ENCODE measurements around the gene RHOG. TPM values are rescaled to one million over a fixed set of nuclear protein-coding genes. Genes with fewer than 3 reads are reported as not detected.
A peak's percentile ranks its signal among the peaks of the same experiment; 100 is the strongest.
"Not testable (repeated sequence)": the region's sequence is repeated elsewhere in the genome, so short reads cannot be mapped to it uniquely, and the experiment has no call there.

The RHOG gene
- total RNA-seq, 2 donors from 2014 or later = 10.9 to 15.8 TPM

- no peak for TF ChIP-seq CTCF (IDR thresholded peaks at IDR 0.05)
- no peak for TF ChIP-seq POLR2A (IDR thresholded peaks at IDR 0.05)
- Histone ChIP-seq H3K4me3 (no peak overlapping the region), H3K27ac (peak overlapping the region in 1 of 4 donors; percentile 91), H3K4me1 (peaks cover 33% of the 10 kb centered on the region), H3K27me3 (no peaks in the 10 kb centered on the region), H3K9me3 (no peaks in the 10 kb centered on the region), H3K36me3 (replicated peaks in 1 of 2; ENCODE audit: insufficient read depth in 1 of 2, low read depth in 2 of 2) (peaks cover 5% of the 10 kb centered on the region in 2 donors)
- ATAC-seq = no peak
- WGBS, 2 donors = 79 to 80% methylated on average over 8 of the region's 8 CpGs
- intact Hi-C loops (cut with DNase I) = no loop called here
- no peak for DNase-seq
These were observed 45.4 kb downstream of the RHOG start for GRCh38 chr11:3795131-3796001.

- not testable (repeated sequence) for ATAC-seq; H3K36me3 ChIP-seq (replicated peaks in 1 of 2; ENCODE audit: insufficient read depth in 1 of 2, low read depth in 2 of 2)
These were observed 46.4 kb downstream of the RHOG start for GRCh38 chr11:3794387-3794786.

GRCh38 chr11:3786781-3787428 is 53.9 kb downstream of the RHOG start:
- Histone ChIP-seq H3K4me1 (peaks cover 19% of the 10 kb centered on the region), H3K9me3 (no peaks in the 10 kb centered on the region), H3K36me3 (replicated peaks in 1 of 2; ENCODE audit: insufficient read depth in 1 of 2, low read depth in 2 of 2) (no peaks in the 10 kb centered on the region), H3K27ac (peak overlapping the region in 1 of 4 donors; percentile 23), H3K27me3 (no peaks in the 10 kb centered on the region), H3K4me3 (no peak overlapping the region)
- TF ChIP-seq POLR2A (IDR thresholded peaks at IDR 0.05) = no peak
- TF ChIP-seq CTCF (IDR thresholded peaks at IDR 0.05) = no peak
- DNase-seq = no peak
- no peak for ATAC-seq
- intact Hi-C loops (cut with DNase I) = no loop called here
- WGBS, 2 donors = 58 to 66% methylated on average over 8 of the region's 8 CpGs

More at GRCh38 chr11:3794387-3794786, 46.4 kb downstream of the RHOG start:
- H3K27ac ChIP-seq; H3K4me3 ChIP-seq; H3K27me3 ChIP-seq; intact Hi-C loops (cut with DNase I); DNase-seq; H3K9me3 ChIP-seq: not testable (repeated sequence)
- peaks cover 33% of the 10 kb centered on the region for H3K4me1 ChIP-seq
- WGBS, 2 donors = 91 to 97% methylated on average over 8 to 10 of the region's 10 CpGs

- DNase-seq (no peak), ATAC-seq (no peak)
- Histone ChIP-seq H3K9me3 (no peaks in the 10 kb centered on the region), H3K4me3 (no peak overlapping the region), H3K27me3 (no peaks in the 10 kb centered on the region), H3K36me3 (replicated peaks in 1 of 2; ENCODE audit: insufficient read depth in 1 of 2, low read depth in 2 of 2) (peaks cover 2 to 6% of the 10 kb centered on the region in 2 donors), H3K27ac (no peak overlapping the region), H3K4me1 (peaks cover 19% of the 10 kb centered on the region)
- intact Hi-C loops (cut with DNase I) = no loop called here
- 79 to 97% methylated on average over 4 of the region's 4 CpGs for WGBS, 2 donors
- TF ChIP-seq CTCF (IDR thresholded peaks at IDR 0.05) (no peak), POLR2A (IDR thresholded peaks at IDR 0.05) (no peak)
These were observed 57.1 kb downstream of the RHOG start for GRCh38 chr11:3783611-3784010.

GRCh38 chr11:3782963-3783362 is 57.8 kb downstream of the RHOG start:
- ATAC-seq = no peak
- no peak overlapping the region for H3K4me3 ChIP-seq
- H3K27ac ChIP-seq = no peak overlapping the region
- no peaks in the 10 kb centered on the region for H3K27me3 ChIP-seq
- 82% methylated on average over 5 of the region's 5 CpGs for WGBS, 2 donors
- H3K36me3 ChIP-seq (replicated peaks in 1 of 2; ENCODE audit: insufficient read depth in 1 of 2, low read depth in 2 of 2) = peaks cover 7% of the 10 kb centered on the region in 2 donors
- TF ChIP-seq CTCF (IDR thresholded peaks at IDR 0.05) (no peak), POLR2A (IDR thresholded peaks at IDR 0.05) (no peak)
- peaks cover 19% of the 10 kb centered on the region for H3K4me1 ChIP-seq
- no peaks in the 10 kb centered on the region for H3K9me3 ChIP-seq
- intact Hi-C loops (cut with DNase I) = no loop called here
- no peak for DNase-seq
